ENCODE measurements around the gene TMEM53.

The TMEM53 gene

GRCh38 chr1:44643721-44644334 is 30.5 kb downstream of the TMEM53 start:
- DNase-seq (ENCODE audit: extremely low read depth, low read depth): no peak
- no peak for TF ChIP-seq CTCF (IDR thresholded peaks at IDR 0.05; ENCODE audit: low read depth, low read length, missing control alignments)
- H3K4me3 ChIP-seq (replicated peaks; ENCODE audit: low read depth, low read length): no peak overlapping the region

GRCh38 chr1:44642925-44643324 is 31.4 kb downstream of the TMEM53 start:
- no peak for DNase-seq (ENCODE audit: extremely low read depth, low read depth)
- no peak overlapping the region for H3K4me3 ChIP-seq (replicated peaks; ENCODE audit: low read depth, low read length)
- TF ChIP-seq CTCF (IDR thresholded peaks at IDR 0.05; ENCODE audit: low read depth, low read length, missing control alignments): no peak

GRCh38 chr1:44642255-44642654 is 32.0 kb downstream of the TMEM53 start:
- H3K4me3 ChIP-seq (replicated peaks; ENCODE audit: low read depth, low read length): no peak overlapping the region
- DNase-seq (ENCODE audit: extremely low read depth, low read depth): no peak
- no peak for TF ChIP-seq CTCF (IDR thresholded peaks at IDR 0.05; ENCODE audit: low read depth, low read length, missing control alignments)

- no peak overlapping the region for H3K4me3 ChIP-seq (replicated peaks; ENCODE audit: low read depth, low read length)
- DNase-seq (ENCODE audit: extremely low read depth, low read depth): no peak
- no peak for TF ChIP-seq CTCF (IDR thresholded peaks at IDR 0.05; ENCODE audit: low read depth, low read length, missing control alignments)
Measured at GRCh38 chr1:44641126-44642102, 32.9 kb downstream of the TMEM53 start.

- H3K4me3 ChIP-seq (replicated peaks; ENCODE audit: low read depth, low read length): no peak overlapping the region
- no peak for DNase-seq (ENCODE audit: extremely low read depth, low read depth)
- TF ChIP-seq CTCF (IDR thresholded peaks at IDR 0.05; ENCODE audit: low read depth, low read length, missing control alignments): no peak
Measured at GRCh38 chr1:44640200-44640853, 34.0 kb downstream of the TMEM53 start.

- no peak for TF ChIP-seq CTCF (IDR thresholded peaks at IDR 0.05; ENCODE audit: low read depth, low read length, missing control alignments)
- DNase-seq (ENCODE audit: extremely low read depth, low read depth): no peak
- no peak overlapping the region for H3K4me3 ChIP-seq (replicated peaks; ENCODE audit: low read depth, low read length)
Measured at GRCh38 chr1:44637702-44638411, 36.4 kb downstream of the TMEM53 start.

Data from HFF-Myc (cell line).